Renal cortex interstitium (tissue), 11 donors: ENCODE results near the gene ZNF488. TPM values are rescaled to one million over a fixed set of nuclear protein-coding genes. Genes with fewer than 3 reads are reported as not detected.

Experiments used
- DNase-seq, 11 donors: peaks; one replicate each; pipeline ENCODE4 v3.0.0-alpha.2; 2013; ENCODE audit warnings: low read depth in 9 of 11, low spot score in 4 of 11; ENCODE audit errors: extremely low read depth in 1 of 11
- polyA plus RNA-seq, 3 donors: library from polyadenylated mRNA; unstranded; fragments of 120-200 nt; gene quantifications; one replicate each; pipeline ENCODE4 v1.2.1, GENCODE V29; 2013; ENCODE audit not compliant: insufficient read length in 3 of 3

ZNF488 gene
- polyA plus RNA-seq, 3 donors = 4.2 to 5.2 (median 4.9) TPM

DNA sequence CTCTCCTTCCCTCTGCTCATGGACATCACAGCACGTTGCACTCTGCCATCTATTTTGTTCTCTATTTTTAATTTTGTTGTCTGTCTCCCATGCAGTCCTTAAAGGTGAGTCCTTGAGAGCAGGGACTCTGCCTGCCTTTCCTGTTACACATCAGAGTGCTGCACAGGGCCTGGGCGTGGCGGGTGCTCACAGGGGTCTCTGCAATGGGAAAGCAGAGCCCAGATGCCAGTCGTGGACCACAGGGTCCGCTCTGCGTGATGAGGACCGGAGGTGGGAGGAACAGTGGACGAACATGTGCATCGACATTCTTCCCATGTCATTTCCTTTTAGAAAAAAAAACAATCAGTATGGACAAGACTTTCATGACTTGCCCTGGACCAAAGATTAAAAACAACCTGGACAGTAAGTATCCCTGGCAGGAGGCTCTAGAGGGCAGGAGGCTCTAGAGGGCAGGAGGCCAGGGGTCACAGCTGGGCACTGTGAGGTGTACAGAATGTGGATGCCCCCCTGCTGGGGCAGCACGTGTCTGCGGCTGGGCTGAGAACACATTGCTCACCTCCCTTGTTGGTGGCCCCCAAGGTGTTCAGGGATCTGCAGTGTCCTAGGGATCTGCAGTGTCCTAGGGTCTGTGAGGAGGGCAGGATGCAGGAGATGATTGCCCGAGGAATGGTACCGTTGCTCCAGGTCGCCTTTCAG is 29.6 kb upstream of the ZNF488 start:
- DNase-seq = no peak

DNA sequence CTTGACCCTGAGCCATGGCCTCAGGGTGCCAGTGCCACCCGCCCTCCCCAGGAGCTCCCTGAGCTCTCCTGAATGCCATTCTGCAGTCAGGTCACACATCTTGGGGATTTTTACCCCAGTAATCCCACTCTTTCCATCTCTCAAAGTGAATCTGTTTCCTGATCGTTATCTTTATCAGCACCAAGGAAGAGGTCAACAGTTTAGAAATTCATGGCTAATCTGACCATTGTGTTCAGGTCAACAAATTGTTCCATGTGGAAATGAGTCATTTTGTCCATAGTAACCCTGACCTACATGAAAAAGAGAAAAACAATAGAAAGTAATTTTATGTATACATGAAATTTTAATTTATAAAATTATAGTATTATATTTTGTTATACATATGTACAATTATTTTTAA is 28.8 kb upstream of the ZNF488 start:
- no peak for DNase-seq

DNA sequence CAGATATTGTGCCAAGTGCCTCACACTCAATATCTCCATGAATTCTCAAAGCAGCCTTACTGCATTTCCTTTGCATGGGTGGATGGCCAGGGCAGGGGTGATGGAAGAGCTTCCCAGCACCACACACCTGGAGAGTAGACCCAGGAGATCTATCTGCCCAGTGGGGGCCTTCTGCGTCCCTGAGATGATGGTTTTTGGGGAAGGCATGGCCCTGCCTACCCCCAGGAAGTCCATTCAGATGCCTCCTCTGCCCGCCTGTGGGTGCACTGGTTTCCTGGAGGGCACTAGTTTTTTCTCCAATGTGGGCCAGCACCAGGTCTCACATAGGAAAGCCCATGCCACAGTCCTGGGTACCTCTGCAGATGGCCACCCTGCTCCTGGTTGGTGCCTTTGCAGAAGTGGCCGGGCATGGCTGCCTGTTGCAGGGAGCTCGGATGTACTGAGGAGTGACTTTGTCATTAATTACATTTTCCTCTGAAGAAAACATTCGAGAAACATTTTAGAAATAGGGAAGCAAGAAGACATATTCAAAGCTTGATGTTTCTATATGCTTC is 28.2 kb upstream of the ZNF488 start:
- no peak for DNase-seq

DNA sequence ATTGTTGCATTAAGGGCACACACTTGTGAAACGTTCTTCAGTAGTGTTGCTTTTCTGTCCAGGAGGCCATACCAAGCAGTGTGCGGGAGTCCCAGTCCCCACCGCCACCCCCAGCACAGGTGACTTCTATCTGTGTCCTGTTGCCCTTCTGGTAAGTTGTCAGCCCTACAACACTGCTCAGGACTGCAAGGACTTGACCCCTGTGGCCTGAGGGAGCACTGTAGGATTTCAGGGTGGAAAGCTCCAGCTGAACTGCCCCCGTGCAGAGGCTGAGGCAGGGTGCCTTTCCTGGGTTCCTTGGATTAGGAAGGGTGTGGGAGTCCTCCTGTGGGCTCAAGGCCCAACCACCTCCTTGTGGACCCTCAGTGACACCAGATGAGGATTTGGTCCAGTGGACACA is 26.8 kb upstream of the ZNF488 start:
- DNase-seq = no peak

DNA sequence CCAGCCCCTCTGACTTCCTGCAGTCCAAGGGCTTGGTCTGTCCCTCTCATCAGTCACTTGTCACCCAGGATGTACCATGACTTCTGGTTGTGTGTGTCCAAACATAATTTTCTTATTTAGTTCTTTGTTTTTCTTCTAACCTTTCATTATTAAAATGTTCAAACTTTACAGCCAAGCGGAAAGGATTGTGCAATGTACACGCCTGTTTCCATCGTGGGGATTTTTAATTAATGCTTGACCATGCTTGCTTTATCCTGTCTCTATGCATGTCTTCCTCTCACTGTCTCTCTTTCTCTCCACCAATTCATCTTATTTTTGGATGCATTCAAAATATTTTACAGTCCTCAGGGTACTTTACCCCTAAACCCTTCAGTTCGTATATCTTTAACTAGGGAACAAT is 26.2 kb upstream of the ZNF488 start:
- DNase-seq = no peak

DNA sequence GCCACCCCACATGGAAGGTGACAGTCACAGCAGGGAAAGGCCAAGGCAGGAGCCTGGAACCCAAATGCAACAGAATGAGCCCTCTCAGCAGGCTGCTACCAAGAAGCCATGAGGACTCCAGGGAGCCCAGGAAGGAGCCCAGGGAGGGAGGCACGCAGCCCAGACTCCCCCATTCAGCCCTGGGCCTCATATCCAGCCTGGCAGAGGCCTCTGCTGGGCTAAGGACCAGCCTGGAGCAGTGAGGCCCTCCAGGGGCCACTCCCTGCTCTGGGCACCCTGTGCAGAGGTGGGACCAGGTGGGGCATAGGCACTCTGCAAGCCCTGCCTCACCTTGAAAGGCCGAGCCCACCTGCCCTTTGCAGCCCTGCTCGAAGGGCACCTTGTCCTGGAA is 25.8 kb upstream of the ZNF488 start:
- no peak for DNase-seq

DNA sequence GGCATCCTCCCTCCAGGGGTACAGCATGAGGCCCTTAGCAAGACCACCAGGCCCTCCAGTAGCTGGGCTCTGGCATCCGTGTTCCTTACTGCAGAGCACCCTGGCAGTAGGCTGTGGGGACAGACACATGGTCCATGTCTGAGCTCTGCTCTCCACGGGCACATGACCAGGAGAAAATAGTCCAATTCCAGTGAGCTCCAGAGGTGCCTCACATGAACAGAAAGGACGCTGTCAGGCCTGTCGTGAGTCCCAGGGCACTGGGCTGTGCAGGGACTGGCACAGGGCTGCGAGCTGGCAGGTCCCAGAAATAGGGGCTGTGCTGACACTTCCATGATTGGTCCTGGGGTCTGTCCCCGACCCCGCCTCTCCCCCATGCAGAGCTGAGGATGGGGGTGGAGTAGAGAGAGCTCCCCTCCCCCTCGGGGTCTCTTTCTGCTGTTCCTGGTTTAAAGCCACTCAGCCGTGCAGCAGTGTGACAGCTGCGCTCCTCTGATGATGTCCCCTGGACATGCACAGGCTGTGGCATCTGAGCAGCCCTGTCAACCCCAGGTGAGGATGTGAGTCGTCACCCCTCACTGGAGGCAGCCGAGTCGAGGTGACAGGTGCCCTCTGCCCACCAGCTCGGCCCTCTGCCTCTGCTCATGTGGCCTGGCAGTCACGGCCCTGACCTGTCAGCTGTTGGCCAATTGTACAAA is 25.2 kb upstream of the ZNF488 start:
- DNase-seq = no peak

DNA sequence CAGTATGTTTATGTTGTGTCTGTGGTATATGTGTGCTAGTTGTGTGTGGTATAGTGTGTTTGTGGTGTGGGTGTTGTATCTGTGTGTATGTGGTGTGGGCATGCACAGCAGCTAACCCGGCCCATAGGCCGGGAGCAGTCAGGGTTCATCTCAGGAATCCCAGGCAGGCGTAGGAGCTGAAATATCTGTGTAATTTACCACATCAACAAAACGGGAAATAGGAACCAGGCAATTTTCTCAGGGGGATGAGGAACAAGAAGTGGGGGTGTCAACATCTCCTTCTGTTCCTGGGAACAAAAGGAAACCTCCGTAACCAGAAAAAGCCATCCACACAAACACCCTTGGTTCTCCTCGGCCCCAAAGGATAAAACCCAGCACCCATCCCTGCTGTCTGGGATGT is 24.5 kb upstream of the ZNF488 start:
- no peak for DNase-seq

DNA sequence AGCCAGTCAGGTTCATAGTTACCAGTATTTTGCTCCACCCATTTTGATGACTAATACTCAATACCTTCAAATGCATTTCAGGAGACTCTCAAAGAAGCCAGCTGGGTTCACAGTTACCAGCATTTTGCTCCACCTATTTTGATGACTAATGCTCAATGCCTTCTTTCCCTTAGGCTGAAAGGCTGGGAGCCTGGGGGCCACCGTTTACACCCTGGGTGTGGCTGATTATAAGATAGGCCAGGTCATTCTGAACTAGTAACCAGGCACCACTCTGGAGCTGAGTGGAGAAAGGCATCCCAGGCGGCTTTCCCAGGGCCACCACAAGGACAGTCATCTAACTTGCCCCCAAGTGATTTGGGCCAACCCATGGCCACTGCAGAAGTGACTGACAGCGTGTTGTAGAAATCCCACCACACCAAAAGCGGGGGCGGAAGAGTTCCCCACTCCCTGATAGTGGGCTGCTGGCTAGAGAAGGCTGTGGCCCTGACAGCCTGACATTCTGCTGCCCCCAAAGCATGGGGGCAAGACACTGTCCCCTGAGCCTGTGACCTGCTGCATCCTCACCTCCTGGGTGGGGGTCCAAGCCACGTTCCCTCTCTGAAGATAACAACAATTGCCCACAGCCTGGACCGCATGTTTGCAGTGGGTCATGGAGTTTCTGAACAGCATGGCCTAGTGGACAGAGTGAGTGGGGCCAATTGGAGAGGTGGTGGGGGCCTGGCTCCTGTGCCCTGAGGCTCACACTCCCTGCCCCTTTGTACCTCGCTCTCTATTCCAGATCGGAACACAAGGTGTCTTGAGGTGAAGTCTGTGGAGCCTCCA is 23.0 kb upstream of the ZNF488 start:
- DNase-seq = no peak

DNA sequence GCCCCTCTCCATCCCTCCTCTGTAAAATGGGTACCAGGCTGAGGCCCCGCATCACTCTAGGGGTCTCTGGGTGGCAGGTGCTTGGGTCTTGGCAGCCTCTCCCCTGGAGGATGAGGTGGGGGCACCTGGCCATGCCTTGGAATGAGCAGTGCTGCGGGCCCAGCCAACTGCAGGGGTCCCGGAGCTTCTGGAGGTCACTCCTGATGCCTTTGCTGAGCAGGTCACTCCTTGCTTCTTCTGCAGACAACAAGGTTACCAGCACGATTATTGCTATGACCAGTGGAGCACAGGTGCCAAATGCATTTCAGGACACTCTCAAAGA is 22.4 kb upstream of the ZNF488 start:
- no peak for DNase-seq

DNA sequence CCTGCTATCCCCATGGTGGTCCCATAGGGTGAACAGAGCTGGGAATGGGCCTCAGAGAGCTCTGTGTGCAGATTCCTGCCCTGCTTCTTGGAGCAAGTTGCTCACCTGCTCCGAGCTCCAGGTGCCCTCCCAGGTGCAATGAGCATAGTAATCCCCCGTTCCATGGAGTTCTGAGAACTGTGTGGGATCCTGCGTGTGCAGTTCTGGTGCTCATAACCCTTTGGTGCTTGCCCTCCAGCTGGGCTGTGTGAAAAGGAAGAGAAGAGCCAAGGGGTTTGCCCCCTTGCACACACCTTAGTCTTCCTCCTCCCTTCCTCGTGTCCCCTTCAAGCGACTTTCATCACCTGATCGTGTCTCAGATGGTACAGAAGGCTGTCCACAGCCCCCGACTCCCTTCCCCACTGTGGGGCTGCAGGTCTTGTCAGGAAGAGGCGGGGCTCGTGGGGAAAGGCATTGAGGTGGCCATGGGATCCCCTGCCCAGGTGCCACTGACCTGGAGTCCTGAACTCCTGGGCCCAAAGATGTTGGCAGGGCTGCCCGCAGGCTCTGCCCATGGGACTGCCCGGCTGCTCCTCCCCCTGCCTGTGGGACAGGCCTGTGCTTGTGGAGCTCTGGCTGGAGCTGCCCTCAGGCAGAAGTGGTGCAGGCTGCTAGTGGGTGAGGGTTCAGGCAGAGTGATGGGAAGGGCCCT is 21.9 kb upstream of the ZNF488 start:
- no peak for DNase-seq

DNA sequence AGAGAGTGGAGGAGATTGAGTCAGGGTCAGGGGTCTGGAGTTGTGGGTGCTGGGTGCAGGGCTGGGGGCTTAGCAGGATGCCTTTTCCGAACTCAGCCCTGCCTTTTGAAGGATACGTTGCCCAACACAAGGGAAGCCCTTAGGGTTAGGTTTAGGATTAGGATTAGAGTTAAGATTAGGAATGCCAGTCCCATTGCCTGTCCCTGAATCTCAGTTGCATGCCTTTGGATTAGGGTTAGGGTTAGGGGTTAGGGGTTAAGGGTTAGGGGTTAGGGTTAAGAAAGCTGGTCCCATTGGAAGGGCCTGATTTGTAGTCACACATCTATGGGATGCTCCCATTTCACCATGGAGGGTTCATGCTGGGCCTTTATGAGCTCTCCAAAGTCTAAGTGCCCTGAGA is 20.8 kb upstream of the ZNF488 start:
- DNase-seq = no peak

DNA sequence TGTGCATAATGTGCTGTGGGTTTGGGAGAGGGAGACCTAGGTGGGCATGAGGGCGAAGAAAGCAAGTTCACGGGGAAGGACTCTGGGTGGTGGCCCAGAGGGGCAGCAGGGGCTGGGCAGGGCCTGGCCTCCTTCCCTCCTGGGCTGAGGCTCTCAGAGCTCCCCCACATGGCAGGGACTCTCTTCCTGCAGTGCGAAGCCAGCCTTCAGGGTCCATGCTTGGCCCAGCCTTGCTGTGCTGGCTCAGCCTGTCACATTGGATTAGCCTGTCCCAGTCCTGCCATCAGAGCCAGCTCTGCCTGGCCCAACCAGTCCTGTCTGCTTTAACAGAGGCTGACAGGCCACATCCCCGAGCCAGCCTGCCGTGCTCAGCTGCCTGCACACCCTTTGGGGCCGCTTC is 20.4 kb upstream of the ZNF488 start:
- no peak for DNase-seq

DNA sequence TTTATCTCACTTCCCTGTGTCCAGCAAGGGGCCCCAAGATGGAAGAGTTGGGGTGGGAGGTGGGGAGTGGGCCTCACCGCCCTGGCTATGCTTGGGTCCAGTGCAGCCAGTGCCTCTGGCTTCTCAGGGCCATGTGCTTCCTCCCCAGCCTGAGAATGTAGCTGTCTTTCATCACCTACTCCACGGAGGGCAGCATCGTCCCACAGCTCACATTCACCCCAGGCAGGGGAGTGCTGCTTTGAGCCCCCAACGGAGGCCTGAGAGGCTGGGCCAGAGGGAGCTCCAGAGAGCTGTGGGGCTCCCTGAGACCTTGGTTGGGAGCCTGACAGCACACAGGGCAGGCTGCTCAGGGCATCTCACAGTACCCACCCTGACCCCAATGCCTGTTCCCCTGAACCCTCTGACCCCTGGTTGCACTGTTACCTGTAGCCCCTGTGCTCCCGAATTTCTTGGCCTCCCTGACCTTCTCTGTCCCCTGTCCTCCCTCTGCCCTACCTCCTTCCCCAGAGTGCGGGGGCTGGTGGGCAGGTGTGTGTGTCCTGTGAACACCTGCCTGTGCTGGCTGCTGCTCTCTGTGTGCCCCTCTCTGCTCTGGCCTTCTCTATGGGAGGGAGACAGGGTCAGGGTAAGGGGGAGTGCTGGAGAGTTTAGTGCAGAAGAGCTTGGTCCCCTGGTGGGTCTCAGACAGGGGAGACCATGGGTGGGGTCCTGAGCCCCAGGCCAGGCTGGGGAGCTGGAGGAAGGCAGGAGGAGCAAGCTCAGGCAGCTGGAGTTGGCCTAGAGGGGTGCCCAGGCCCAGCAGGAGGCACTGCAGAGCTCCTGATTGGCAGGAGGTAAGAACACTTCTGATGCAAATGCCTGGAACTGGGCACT is 19.6 kb upstream of the ZNF488 start:
- DNase-seq = no peak

DNA sequence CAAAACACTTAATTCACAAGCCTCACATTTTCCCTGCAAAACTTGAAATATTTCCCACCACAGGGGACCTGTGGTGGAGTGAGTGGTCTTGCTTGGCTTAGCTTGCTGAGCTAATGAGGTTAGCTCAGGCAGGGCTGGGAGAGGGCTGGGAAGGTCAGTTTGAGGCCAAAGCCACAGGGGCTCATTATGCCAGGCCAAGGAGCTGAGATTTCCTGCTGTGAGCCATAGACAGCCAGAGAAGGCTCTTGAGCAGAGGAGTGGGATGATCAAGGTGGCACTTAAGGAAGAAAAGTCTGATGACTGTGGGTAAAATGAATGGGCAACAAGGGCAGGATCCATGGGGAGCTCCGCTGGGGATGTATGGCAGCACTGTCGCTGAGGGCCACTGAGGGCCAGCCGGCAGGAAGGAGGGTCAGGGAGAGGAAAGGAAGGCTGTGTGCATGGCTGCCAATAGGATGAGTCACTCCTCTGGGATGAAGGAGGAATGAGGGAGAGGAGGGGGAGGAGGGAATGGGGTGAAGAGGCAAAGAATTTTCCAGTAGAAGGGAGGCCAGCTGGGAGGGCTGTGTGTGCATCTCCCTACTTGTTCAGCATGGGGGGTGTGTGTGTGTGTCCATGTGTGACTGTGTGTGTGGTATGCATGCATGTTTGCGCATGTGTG is 18.7 kb upstream of the ZNF488 start:
- DNase-seq = peak in 4 of 11 donors; percentile 31 to 65 (median 42)

DNA sequence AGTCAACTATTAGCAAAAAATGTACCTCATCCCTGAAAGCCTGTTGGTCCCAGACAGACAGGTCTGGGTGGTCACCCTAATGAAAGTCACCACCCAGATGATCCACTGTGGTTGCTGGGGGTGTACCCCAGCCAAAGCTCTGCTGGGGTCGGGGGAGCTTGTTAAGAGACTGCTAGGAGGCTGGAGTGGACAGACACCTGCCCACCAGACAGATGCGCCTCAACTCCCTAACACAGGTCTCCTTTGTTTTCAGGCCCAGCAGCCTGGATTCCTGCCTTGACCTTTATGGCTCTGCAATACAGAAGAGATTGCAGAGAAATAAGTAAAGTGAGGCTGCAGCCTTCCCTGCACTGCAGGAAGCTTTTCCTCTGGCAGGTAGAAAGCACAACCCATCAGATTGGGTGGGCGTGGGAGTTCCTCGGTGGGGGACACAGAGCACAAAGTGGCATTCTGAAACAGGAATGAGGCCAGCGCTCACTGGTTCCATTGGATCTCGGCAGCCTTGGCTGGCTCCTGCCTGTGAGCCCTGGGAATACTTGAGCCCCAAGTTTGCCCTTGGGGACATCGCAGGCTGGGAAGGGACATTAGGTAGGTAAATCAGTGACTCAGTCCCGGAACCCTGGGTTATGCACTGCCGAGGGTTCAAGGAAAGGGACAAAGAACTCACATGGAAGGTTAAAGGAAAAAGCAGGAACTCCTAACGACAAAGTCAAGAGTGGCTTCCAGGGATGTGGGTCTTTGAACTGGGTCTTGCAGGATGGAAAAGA is 18.0 kb upstream of the ZNF488 start:
- no peak for DNase-seq

DNA sequence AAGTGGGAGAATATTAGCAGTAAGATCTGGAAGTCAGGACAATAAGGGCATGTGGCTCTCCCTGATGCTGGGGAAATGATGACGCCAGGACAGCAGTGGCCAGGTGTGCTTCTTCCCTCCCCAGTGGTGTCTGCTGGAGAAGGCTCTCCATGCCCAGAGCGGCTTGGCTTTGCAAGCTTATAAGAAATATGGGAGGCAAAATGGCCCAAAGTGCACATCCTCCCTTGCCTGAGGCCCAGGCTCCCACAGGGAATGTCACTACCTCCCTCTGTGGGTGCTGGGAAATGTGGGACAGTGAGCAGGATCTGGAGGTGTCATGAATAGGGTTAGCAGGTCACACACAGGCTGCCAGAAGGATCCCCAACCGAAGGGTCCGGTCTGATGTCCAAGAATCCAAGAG is 17.1 kb upstream of the ZNF488 start:
- DNase-seq = no peak
